ENCODE data around the gene RBFOX1.

GRCh38 chr16:7398536-7398935, 65.9 kb downstream of the RBFOX1 start:
- TF ChIP-seq, protein P1, sequence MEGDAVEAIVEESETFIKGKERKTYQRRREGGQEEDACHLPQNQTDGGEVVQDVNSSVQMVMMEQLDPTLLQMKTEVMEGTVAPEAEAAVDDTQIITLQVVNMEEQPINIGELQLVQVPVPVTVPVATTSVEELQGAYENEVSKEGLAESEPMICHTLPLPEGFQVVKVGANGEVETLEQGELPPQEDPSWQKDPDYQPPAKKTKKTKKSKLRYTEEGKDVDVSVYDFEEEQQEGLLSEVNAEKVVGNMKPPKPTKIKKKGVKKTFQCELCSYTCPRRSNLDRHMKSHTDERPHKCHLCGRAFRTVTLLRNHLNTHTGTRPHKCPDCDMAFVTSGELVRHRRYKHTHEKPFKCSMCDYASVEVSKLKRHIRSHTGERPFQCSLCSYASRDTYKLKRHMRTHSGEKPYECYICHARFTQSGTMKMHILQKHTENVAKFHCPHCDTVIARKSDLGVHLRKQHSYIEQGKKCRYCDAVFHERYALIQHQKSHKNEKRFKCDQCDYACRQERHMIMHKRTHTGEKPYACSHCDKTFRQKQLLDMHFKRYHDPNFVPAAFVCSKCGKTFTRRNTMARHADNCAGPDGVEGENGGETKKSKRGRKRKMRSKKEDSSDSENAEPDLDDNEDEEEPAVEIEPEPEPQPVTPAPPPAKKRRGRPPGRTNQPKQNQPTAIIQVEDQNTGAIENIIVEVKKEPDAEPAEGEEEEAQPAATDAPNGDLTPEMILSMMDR (conservative IDR thresholded peaks at IDR 0.05; ENCODE audit: low read length), result no peak
- no peak for TF ChIP-seq EZH2phosphoT487 (IDR thresholded peaks at IDR 0.05; ENCODE audit: borderline replicate concordance)
